ENCODE measurements around the gene GUCA2B.

The GUCA2B gene

GRCh38 chr1:42158189-42158588, 5.0 kb downstream of the GUCA2B start:
- no peak for TF ChIP-seq TAF1 (IDR thresholded peaks at IDR 0.05; ENCODE audit: borderline replicate concordance, insufficient read depth, low read length)
- no peak for TF ChIP-seq FOXP2 (optimal IDR thresholded peaks at IDR 0.05; ENCODE audit: borderline replicate concordance, extremely low read depth, extremely low read length, insufficient read depth)
- TF ChIP-seq POLR2AphosphoS5 (IDR thresholded peaks at IDR 0.05; ENCODE audit: low read depth, low read length): no peak
- TF ChIP-seq REST (IDR thresholded peaks at IDR 0.05; ENCODE audit: insufficient read depth in 1 of 2, low read depth in 2 of 2, low read length in 2 of 2): no peak
- no peak for TF ChIP-seq SIN3A (IDR thresholded peaks at IDR 0.05; ENCODE audit: borderline replicate concordance, insufficient read depth, low read length)

- TF ChIP-seq REST (IDR thresholded peaks at IDR 0.05; ENCODE audit: insufficient read depth in 1 of 2, low read depth in 2 of 2, low read length in 2 of 2): no peak
- TF ChIP-seq POLR2AphosphoS5 (IDR thresholded peaks at IDR 0.05; ENCODE audit: low read depth, low read length): no peak
- TF ChIP-seq TAF1 (IDR thresholded peaks at IDR 0.05; ENCODE audit: borderline replicate concordance, insufficient read depth, low read length): no peak
- TF ChIP-seq FOXP2 (optimal IDR thresholded peaks at IDR 0.05; ENCODE audit: borderline replicate concordance, extremely low read depth, extremely low read length, insufficient read depth): no peak
- TF ChIP-seq SIN3A (IDR thresholded peaks at IDR 0.05; ENCODE audit: borderline replicate concordance, insufficient read depth, low read length): no peak
Measured at GRCh38 chr1:42162181-42162580, 9.0 kb downstream of the GUCA2B start.

GRCh38 chr1:42163114-42163513, 9.9 kb downstream of the GUCA2B start:
- TF ChIP-seq POLR2AphosphoS5 (IDR thresholded peaks at IDR 0.05; ENCODE audit: low read depth, low read length): no peak
- TF ChIP-seq FOXP2 (optimal IDR thresholded peaks at IDR 0.05; ENCODE audit: borderline replicate concordance, extremely low read depth, extremely low read length, insufficient read depth): no peak
- no peak for TF ChIP-seq TAF1 (IDR thresholded peaks at IDR 0.05; ENCODE audit: borderline replicate concordance, insufficient read depth, low read length)
- no peak for TF ChIP-seq REST (IDR thresholded peaks at IDR 0.05; ENCODE audit: insufficient read depth in 1 of 2, low read depth in 2 of 2, low read length in 2 of 2)
- TF ChIP-seq SIN3A (IDR thresholded peaks at IDR 0.05; ENCODE audit: borderline replicate concordance, insufficient read depth, low read length): no peak

- TF ChIP-seq POLR2AphosphoS5 (IDR thresholded peaks at IDR 0.05; ENCODE audit: low read depth, low read length): no peak
- no peak for TF ChIP-seq TAF1 (IDR thresholded peaks at IDR 0.05; ENCODE audit: borderline replicate concordance, insufficient read depth, low read length)
- TF ChIP-seq REST (IDR thresholded peaks at IDR 0.05; ENCODE audit: insufficient read depth in 1 of 2, low read depth in 2 of 2, low read length in 2 of 2): no peak
- no peak for TF ChIP-seq FOXP2 (optimal IDR thresholded peaks at IDR 0.05; ENCODE audit: borderline replicate concordance, extremely low read depth, extremely low read length, insufficient read depth)
- no peak for TF ChIP-seq SIN3A (IDR thresholded peaks at IDR 0.05; ENCODE audit: borderline replicate concordance, insufficient read depth, low read length)
Measured at GRCh38 chr1:42163536-42164503, 10.6 kb downstream of the GUCA2B start.

Measured in PFSK-1 (cell line).